Type B pancreatic cell (in vitro differentiated cells): ENCODE measurements around the gene CCR9. TPM values are rescaled to one million over a fixed set of nuclear protein-coding genes. Genes with fewer than 3 reads are reported as not detected.
A peak's percentile ranks its signal among the peaks of the same experiment; 100 is the strongest.

Experiments used
- DNase-seq: peaks from one replicate; pipeline ENCODE4 v3.0.0; 2021; ENCODE audit warnings: mixed read lengths; ENCODE audit not compliant: unreplicated experiment; ENCODE audit errors: extremely low spot score
- H3K27ac Mint-ChIP-seq: 2 replicates; pipeline ENCODE4 v1.8.0; 2021; ENCODE audit warnings: mild to moderate bottlenecking, mixed read lengths
- H3K27me3 Mint-ChIP-seq: 2 replicates; pipeline ENCODE4 v1.8.0; 2021; ENCODE audit warnings: mixed read lengths
- H3K36me3 Mint-ChIP-seq: 2 replicates; pipeline ENCODE4 v1.8.0; 2021; ENCODE audit warnings: mixed read lengths
- H3K4me1 Mint-ChIP-seq: one replicate; pipeline ENCODE4 v1.8.0; 2021; ENCODE audit warnings: mixed read lengths; ENCODE audit not compliant: unreplicated experiment
- H3K4me3 Mint-ChIP-seq: 2 replicates; pipeline ENCODE4 v1.8.0; 2021; ENCODE audit warnings: mild to moderate bottlenecking, mixed read lengths
- H3K9me3 Mint-ChIP-seq: 2 replicates; pipeline ENCODE4 v1.8.0; 2021; ENCODE audit warnings: mixed read lengths
- long read RNA-seq: library from polyadenylated mRNA; unstranded; transcript quantifications from one replicate; pipeline ENCODE4 v2.0.0, GENCODE V29; 2020
- total RNA-seq: library from RNA; stranded (reverse); gene quantifications from 2 replicates; pipeline ENCODE4 v1.2.1, GENCODE V29; 2021; ENCODE audit warnings: low replicate concordance
- TF ChIP-seq, protein P1 (sequence below): fragments of 200-600 bp; sonication (generic); conservative IDR thresholded peaks from 2 replicates; pipeline ENCODE4 v1.5.0; 2021; ENCODE audit warnings: antibody characterized with exemption, mild to moderate bottlenecking

Gene CCR9, protein sequence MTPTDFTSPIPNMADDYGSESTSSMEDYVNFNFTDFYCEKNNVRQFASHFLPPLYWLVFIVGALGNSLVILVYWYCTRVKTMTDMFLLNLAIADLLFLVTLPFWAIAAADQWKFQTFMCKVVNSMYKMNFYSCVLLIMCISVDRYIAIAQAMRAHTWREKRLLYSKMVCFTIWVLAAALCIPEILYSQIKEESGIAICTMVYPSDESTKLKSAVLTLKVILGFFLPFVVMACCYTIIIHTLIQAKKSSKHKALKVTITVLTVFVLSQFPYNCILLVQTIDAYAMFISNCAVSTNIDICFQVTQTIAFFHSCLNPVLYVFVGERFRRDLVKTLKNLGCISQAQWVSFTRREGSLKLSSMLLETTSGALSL
- total RNA-seq: not detected in 2 replicates
- long read RNA-seq: 0 reads

DNA sequence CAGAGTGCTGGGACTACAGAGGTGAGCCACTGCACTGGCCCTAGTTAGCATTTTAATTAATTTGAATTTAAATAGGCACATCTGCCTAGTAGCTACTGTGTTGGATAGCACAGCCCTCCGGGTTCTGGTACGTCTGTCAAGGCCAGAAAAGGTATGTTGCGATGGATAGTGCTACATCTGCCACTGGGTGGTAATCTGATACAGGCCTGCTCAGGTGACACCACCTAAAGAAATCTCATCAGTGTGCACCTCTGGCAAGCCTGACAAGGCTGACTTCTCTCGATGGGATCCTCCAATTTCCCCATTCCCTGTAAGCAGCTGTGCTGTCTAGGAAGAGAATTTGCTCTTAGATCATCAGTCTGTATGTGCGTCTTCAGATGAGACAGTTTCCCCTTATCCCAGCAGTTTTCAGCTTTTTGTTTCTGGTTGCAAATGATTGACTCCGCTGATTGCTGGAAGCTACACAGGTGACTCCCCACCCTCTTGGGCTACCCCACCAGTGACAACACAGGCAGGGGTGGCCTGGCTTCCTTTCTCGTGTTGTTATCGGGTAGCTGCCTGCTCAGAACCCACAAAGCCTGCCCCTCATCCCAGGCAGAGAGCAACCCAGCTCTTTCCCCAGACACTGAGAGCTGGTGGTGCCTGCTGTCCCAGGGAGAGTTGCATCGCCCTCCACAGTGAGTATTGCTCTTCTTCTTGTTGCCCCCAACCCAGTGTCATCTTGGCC lies at the start of gene CCR9:
TSS of gene CCR9 (plus strand) at position 565 of the 727 bp plus-strand sequence. CDS start 8,391 bp downstream, outside the sequence.
- Mint-ChIP-seq H3K27me3 (peaks cover 5% of the 10 kb centered on the region), H3K4me1 (peaks cover 11% of the 10 kb centered on the region), H3K27ac (no peak within 1 kb of the TSS), H3K9me3 (no peaks in the 10 kb centered on the region), H3K36me3 (no peaks in the 10 kb centered on the region), H3K4me3 (no peak within 1 kb of the TSS)
- DNase-seq: no peak
- TF ChIP-seq, protein P1, sequence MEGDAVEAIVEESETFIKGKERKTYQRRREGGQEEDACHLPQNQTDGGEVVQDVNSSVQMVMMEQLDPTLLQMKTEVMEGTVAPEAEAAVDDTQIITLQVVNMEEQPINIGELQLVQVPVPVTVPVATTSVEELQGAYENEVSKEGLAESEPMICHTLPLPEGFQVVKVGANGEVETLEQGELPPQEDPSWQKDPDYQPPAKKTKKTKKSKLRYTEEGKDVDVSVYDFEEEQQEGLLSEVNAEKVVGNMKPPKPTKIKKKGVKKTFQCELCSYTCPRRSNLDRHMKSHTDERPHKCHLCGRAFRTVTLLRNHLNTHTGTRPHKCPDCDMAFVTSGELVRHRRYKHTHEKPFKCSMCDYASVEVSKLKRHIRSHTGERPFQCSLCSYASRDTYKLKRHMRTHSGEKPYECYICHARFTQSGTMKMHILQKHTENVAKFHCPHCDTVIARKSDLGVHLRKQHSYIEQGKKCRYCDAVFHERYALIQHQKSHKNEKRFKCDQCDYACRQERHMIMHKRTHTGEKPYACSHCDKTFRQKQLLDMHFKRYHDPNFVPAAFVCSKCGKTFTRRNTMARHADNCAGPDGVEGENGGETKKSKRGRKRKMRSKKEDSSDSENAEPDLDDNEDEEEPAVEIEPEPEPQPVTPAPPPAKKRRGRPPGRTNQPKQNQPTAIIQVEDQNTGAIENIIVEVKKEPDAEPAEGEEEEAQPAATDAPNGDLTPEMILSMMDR: no peak

DNA sequence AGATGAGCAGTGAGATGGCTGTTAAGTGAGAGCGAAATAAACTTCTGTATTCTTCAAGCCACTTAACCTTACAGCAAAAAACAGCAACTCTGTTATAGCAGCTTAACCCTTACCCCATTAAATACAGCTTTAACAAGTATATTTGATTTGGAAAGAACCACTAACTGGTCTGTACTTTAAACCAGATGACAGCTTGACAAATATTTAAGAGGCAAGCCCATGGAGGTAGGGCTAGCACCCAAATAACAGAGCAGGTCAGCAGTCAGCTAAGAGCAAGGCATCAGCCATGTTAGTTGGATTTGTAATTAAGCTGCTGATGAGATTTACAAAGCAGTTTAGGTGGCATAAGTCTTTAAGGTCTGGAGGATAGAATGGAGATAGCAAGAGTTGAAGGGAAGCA lies 47.9 kb upstream of the CCR9 start:
- H3K27me3 Mint-ChIP-seq: peaks cover 3% of the 10 kb centered on the region
- no peaks in the 10 kb centered on the region for H3K9me3 Mint-ChIP-seq
- DNase-seq: no peak
- no peak overlapping the region for H3K4me3 Mint-ChIP-seq
- peaks cover 16% of the 10 kb centered on the region for H3K36me3 Mint-ChIP-seq
- TF ChIP-seq, protein P1: no peak
- H3K27ac Mint-ChIP-seq: no peak overlapping the region
- H3K4me1 Mint-ChIP-seq: peaks cover 11% of the 10 kb centered on the region

DNA sequence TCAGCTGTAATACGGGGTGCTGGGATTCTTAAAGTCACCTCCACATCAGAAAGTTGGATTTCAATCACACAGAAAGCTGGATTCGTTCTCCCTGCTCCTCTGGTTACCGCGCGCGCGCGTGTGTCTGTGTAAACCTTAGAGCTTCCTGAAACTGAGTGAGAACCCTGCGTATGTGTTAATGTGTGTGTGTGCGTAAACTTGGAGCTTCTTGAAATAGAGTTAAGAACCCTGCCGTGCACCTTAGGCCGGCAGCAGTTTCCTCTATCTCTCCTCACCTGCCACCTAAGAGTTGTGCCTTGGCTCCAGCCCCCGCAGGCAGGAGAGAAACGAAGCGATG lies 45.0 kb upstream of the CCR9 start:
- Mint-ChIP-seq H3K36me3 (peaks cover 12% of the 10 kb centered on the region), H3K9me3 (no peaks in the 10 kb centered on the region), H3K4me3 (peak overlapping the region; percentile 94), H3K27ac (peak overlapping the region; percentile 90), H3K4me1 (peaks cover 11% of the 10 kb centered on the region), H3K27me3 (peaks cover 30% of the 10 kb centered on the region)
- DNase-seq: no peak
- TF ChIP-seq, protein P1: no peak

DNA sequence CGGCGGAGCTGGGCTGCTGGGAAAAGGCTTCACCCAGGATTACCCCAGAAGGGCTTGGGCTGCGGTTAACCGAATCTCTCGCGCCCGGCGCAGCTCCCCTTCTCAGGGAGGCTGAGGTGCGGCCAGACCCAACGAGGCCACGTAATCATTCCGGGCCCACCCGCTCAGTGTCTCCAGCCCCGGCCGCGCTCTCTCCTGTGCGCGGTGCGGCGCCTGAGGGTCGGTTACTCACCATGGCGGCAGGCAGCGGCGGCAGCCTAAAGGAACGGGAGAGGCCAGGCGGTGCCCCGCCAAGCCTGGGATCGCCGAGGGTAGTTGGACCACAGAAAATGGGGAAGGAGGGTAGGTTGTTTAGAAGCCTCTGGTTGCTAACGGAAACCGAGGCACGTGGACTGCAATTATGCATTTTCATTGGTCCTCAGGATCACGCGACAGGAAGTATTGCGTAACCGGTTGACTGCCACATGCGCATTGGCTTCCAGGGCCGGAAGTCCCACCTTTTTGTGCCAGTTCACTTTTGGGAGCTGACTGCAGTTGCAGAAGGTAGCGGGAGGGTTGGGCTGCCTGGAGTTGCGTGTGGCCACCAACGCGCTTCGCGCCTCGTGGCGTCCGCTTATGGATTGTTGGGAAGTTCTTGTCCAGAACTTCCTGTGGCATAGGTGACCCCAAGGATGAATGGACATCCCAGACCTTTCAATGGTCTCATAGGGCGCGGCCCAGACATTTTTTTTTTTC lies 44.4 kb upstream of the CCR9 start, which contains the start of gene LZTFL1:
TSS of gene LZTFL1 (minus strand) at position 363 of the 735 bp plus-strand sequence. CDS start at position 235, 128 bp downstream.
- peaks cover 9% of the 10 kb centered on the region for H3K36me3 Mint-ChIP-seq
- H3K4me3 Mint-ChIP-seq: peak within 1 kb of the TSS; percentile 94
- peaks cover 36% of the 10 kb centered on the region for H3K27me3 Mint-ChIP-seq
- TF ChIP-seq, protein P1: no peak
- no peaks in the 10 kb centered on the region for H3K9me3 Mint-ChIP-seq
- peaks cover 11% of the 10 kb centered on the region for H3K4me1 Mint-ChIP-seq
- H3K27ac Mint-ChIP-seq: peak within 1 kb of the TSS; percentile 90
- DNase-seq: peak; percentile 90

DNA sequence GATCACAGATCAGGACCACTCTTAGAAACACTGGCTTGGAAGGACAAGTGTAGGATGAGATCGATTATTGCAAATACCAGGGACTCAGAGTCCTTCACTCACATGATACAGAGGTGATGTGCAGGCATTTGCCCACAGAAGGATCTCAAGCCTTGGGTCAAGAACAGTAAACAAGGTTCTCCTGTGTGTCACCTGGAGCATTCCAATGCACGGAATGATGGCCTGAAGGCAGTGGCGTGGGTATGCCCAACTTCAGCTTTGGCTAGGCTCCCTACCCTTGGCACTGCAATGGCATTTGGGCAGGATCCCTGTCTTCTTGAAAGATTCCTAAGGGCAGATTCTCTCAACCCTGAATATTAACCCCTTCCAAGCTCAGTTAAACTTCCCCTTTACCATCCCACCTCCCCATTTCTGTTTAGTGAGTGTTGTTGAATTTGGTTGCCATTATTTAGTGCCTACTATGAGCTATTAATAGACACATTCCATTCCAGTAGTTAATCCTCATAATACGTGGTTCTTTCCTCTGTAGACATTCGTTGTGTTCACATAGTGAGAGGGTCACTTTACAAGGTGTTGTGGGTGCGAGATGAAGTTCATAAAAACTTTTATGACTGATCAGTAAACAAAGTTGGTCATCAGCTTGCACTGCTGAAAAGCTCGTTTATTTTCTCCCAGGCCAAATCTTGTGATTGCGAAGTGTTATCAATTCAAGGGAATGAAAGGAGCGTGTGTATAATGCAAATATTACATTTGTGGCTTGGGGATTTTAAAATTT lies 43.3 kb upstream of the CCR9 start:
- peaks cover 47% of the 10 kb centered on the region for H3K27me3 Mint-ChIP-seq
- no peaks in the 10 kb centered on the region for H3K9me3 Mint-ChIP-seq
- H3K4me1 Mint-ChIP-seq: peaks cover 11% of the 10 kb centered on the region
- TF ChIP-seq, protein P1: no peak
- H3K27ac Mint-ChIP-seq: no peak overlapping the region
- peak overlapping the region; percentile 94 for H3K4me3 Mint-ChIP-seq
- no peak for DNase-seq
- peaks cover 6% of the 10 kb centered on the region for H3K36me3 Mint-ChIP-seq
